GM23338 (cell line): Measurements from ENCODE around the gene ARL4A. TPM values are rescaled to one million over a fixed set of nuclear protein-coding genes. Genes with fewer than 3 reads are reported as not detected.

Experiments used
- ATAC-seq: fragments of 200-7000 bp; cut with Tn5 transposase; 3 replicates; pipeline ENCODE4 v1.9.1; 2020
- DNase-seq: peaks from one replicate; pipeline ENCODE4 v3.0.0-alpha.2; 2015; ENCODE audit warnings: low spot score
- H2AFZ ChIP-seq: fragments of 200-600 bp; sonication (generic); 2 replicates; pipeline ENCODE4 v1.8.0; 2016; ENCODE audit warnings: antibody characterized with exemption, mild to moderate bottlenecking, moderate library complexity
- H3F3A ChIP-seq: fragments of 200-600 bp; sonication (generic); replicated peaks from 2 replicates; pipeline ENCODE4 v1.8.0; 2017; ENCODE audit warnings: antibody characterized with exemption, mixed run types, low read depth
- H3K27ac ChIP-seq: fragments of 200-600 bp; sonication (generic); 2 replicates; pipeline ENCODE4 v1.6.1; 2016; ENCODE audit warnings: low read depth
- H3K27me3 ChIP-seq: fragments of 200-600 bp; sonication (generic); 2 replicates; pipeline ENCODE4 v1.8.0; 2016; ENCODE audit warnings: mild to moderate bottlenecking, mixed run types, moderate library complexity; ENCODE audit not compliant: insufficient read depth
- H3K36me3 ChIP-seq: fragments of 200-600 bp; sonication (generic); 2 replicates; pipeline ENCODE4 v1.8.0; 2016; ENCODE audit warnings: mild to moderate bottlenecking; ENCODE audit not compliant: insufficient read depth
- H3K4me1 ChIP-seq: fragments of 200-600 bp; sonication (generic); 2 replicates; pipeline ENCODE4 v1.8.0; 2016; ENCODE audit warnings: mild to moderate bottlenecking, moderate library complexity; ENCODE audit not compliant: insufficient read depth
- H3K4me2 ChIP-seq: fragments of 200-600 bp; sonication (generic); 2 replicates; pipeline ENCODE4 v1.7.1; 2017; ENCODE audit warnings: mixed run types
- H3K4me3 ChIP-seq: fragments of 200-600 bp; sonication (generic); 2 replicates; pipeline ENCODE4 v1.6.1; 2016; ENCODE audit warnings: mixed run types
- H3K79me2 ChIP-seq: fragments of 200-600 bp; sonication (generic); replicated peaks from 2 replicates; pipeline ENCODE4 v1.8.0; 2017; ENCODE audit warnings: mild to moderate bottlenecking; ENCODE audit not compliant: insufficient read depth
- H3K9me2 ChIP-seq: fragments of 200-600 bp; sonication (generic); 2 replicates; pipeline ENCODE4 v1.8.0; 2017; ENCODE audit not compliant: insufficient read depth
- H4K20me1 ChIP-seq: fragments of 200-600 bp; sonication (generic); replicated peaks from 2 replicates; pipeline ENCODE4 v1.8.0; 2017; ENCODE audit warnings: mild to moderate bottlenecking; ENCODE audit not compliant: insufficient read depth
- H3K27ac Mint-ChIP-seq: 2 replicates; pipeline ENCODE4 v1.8.0; 2020; ENCODE audit warnings: inconsistent platforms, mild to moderate bottlenecking, moderate library complexity, mixed read lengths
- H3K27me3 Mint-ChIP-seq: 3 replicates; pipeline ENCODE4 v1.8.0; 2022; ENCODE audit warnings: low read depth, mild to moderate bottlenecking, moderate library complexity, mixed read lengths, inconsistent platforms; ENCODE audit not compliant: insufficient read depth, poor library complexity
- H3K36me3 Mint-ChIP-seq: 3 replicates; pipeline ENCODE4 v1.8.0; 2021; ENCODE audit warnings: low read depth, mild to moderate bottlenecking, inconsistent platforms, moderate library complexity, mixed read lengths
- H3K4me1 Mint-ChIP-seq: 3 replicates; pipeline ENCODE4 v1.8.0; 2020; ENCODE audit warnings: mild to moderate bottlenecking, inconsistent platforms, mixed read lengths
- H3K4me3 Mint-ChIP-seq: 3 replicates; pipeline ENCODE4 v1.8.0; 2021; ENCODE audit warnings: moderate library complexity, mild to moderate bottlenecking, inconsistent platforms, mixed read lengths
- H3K9me3 Mint-ChIP-seq: 3 replicates; pipeline ENCODE4 v1.8.0; 2020; ENCODE audit warnings: moderate library complexity, mild to moderate bottlenecking, inconsistent platforms, mixed read lengths
- CREB1 ChIP-seq: fragments of 250-450 bp; sonication (Bioruptor Pico); IDR thresholded peaks from 2 replicates; pipeline ENCODE4 v1.5.0; 2020; ENCODE audit warnings: low read depth, mild to moderate bottlenecking, moderate library complexity
- EZH2 ChIP-seq: fragments of 200-600 bp; sonication (generic); IDR thresholded peaks from one replicate; pipeline ENCODE4 v1.8.0; 2017; ENCODE audit warnings: antibody characterized with exemption, mild to moderate bottlenecking, low read depth; ENCODE audit not compliant: unreplicated experiment
- EZH2phosphoT487 ChIP-seq: fragments of 200-600 bp; sonication (generic); IDR thresholded peaks from one replicate; pipeline ENCODE4 v1.8.1; 2018; ENCODE audit warnings: antibody characterized with exemption; ENCODE audit not compliant: unreplicated experiment
- JUNB ChIP-seq: IDR thresholded peaks from one replicate; pipeline ENCODE4 v1.6.1; 2016; ENCODE audit warnings: antibody characterized with exemption; ENCODE audit not compliant: unreplicated experiment
- NANOG ChIP-seq: IDR thresholded peaks from 2 replicates; pipeline ENCODE4 v1.6.1; 2016; ENCODE audit warnings: antibody characterized with exemption, borderline replicate concordance
- POLR2AphosphoS5 ChIP-seq: IDR thresholded peaks from 2 replicates; pipeline ENCODE4 v1.6.1; 2016; ENCODE audit warnings: antibody characterized with exemption, low read depth
- STAT1 ChIP-seq: IDR thresholded peaks from one replicate; pipeline ENCODE4 v1.6.1; 2016; ENCODE audit warnings: antibody characterized with exemption; ENCODE audit not compliant: unreplicated experiment
- ZNF114 ChIP-seq: fragments of 250-450 bp; sonication (Bioruptor Pico); IDR thresholded peaks from 2 replicates; pipeline ENCODE4 v1.5.0; 2020; ENCODE audit warnings: mild to moderate bottlenecking, moderate library complexity
- ZNF331 ChIP-seq: fragments of 250-450 bp; sonication (Bioruptor Pico); IDR thresholded peaks from 2 replicates; pipeline ENCODE4 v1.5.0; 2020; ENCODE audit warnings: low read depth, mild to moderate bottlenecking, moderate library complexity
- polyA plus RNA-seq: library from polyadenylated mRNA; unstranded; fragments of >200 nt; fragmentation: Nextera tagmentation; extraction: Ambion mirVana; gene quantifications from 2 replicates; pipeline ENCODE4 v1.2.1, GENCODE V29; 2016
- total RNA-seq: library from RNA; depleted of rRNA; stranded (reverse); fragments of >200 nt; shearing (Covaris generic); gene quantifications from 2 replicates; pipeline ENCODE4 v1.2.3, GENCODE V29; 2014
- TF ChIP-seq, protein P1 (sequence below): IDR thresholded peaks from 2 replicates; pipeline ENCODE4 v1.6.1; 2016; ENCODE audit warnings: antibody characterized with exemption
- TF ChIP-seq, protein P2 (sequence below), 2 experiments: fragments of 200-600 bp in 1 of 2; sonication (generic) in 1 of 2; conservative IDR thresholded peaks; 2 replicates each; pipeline versions ENCODE4 v1.5.1 to v1.6.1; 2016 to 2017; ENCODE audit warnings: antibody characterized with exemption in 2 of 2, low read depth in 2 of 2, mild to moderate bottlenecking in 2 of 2, moderate library complexity in 1 of 2
- TF ChIP-seq, protein P3 (sequence below): IDR thresholded peaks from one replicate; pipeline ENCODE4 v1.6.1; 2018; ENCODE audit warnings: antibody characterized with exemption; ENCODE audit not compliant: unreplicated experiment
- TF ChIP-seq, protein P4 (sequence below): fragments of 250-450 bp; sonication (Bioruptor Pico); IDR thresholded peaks from 2 replicates; pipeline ENCODE4 v1.5.0; 2020; ENCODE audit warnings: mild to moderate bottlenecking, moderate library complexity

Gene ARL4A
- total and polyA plus RNA-seq, 2 experiments from 2014 or later = 48.9 to 82.5 TPM

DNA sequence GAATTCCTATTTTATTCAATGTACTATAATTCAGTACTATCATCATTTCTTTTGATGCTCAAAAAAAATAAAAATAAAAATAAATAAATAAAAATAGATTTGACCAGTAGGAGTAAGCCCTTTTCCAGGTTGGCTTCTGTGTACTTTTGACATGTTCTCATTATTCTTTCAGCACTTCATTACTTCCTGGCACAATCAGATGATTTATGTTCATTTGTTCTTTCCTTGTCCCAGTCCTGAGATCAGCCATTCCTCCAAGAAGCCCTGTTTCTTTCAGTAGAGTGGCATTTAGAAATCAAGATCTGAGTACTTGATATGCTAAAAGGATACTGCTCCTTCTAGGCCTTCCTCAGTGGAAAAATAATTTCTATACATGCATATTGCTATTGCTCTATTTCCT lies 20.9 kb downstream of the ARL4A start:
- TF ChIP-seq ZNF331 (CRISPR knock-in tag) = no peak
- no peak for TF ChIP-seq EZH2phosphoT487
- TF ChIP-seq STAT1 = no peak
- TF ChIP-seq, protein P1, sequence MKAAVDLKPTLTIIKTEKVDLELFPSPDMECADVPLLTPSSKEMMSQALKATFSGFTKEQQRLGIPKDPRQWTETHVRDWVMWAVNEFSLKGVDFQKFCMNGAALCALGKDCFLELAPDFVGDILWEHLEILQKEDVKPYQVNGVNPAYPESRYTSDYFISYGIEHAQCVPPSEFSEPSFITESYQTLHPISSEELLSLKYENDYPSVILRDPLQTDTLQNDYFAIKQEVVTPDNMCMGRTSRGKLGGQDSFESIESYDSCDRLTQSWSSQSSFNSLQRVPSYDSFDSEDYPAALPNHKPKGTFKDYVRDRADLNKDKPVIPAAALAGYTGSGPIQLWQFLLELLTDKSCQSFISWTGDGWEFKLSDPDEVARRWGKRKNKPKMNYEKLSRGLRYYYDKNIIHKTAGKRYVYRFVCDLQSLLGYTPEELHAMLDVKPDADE = no peak
- TF ChIP-seq, protein P2, sequence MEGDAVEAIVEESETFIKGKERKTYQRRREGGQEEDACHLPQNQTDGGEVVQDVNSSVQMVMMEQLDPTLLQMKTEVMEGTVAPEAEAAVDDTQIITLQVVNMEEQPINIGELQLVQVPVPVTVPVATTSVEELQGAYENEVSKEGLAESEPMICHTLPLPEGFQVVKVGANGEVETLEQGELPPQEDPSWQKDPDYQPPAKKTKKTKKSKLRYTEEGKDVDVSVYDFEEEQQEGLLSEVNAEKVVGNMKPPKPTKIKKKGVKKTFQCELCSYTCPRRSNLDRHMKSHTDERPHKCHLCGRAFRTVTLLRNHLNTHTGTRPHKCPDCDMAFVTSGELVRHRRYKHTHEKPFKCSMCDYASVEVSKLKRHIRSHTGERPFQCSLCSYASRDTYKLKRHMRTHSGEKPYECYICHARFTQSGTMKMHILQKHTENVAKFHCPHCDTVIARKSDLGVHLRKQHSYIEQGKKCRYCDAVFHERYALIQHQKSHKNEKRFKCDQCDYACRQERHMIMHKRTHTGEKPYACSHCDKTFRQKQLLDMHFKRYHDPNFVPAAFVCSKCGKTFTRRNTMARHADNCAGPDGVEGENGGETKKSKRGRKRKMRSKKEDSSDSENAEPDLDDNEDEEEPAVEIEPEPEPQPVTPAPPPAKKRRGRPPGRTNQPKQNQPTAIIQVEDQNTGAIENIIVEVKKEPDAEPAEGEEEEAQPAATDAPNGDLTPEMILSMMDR (conservative IDR thresholded peaks at IDR 0.05; ENCODE audit: low read depth in 2 of 2) = no peak
- TF ChIP-seq JUNB = no peak
- no peak for TF ChIP-seq POLR2AphosphoS5
- no peak for TF ChIP-seq NANOG
- TF ChIP-seq CREB1 (CRISPR knock-in tag) = no peak
- TF ChIP-seq, protein P3, sequence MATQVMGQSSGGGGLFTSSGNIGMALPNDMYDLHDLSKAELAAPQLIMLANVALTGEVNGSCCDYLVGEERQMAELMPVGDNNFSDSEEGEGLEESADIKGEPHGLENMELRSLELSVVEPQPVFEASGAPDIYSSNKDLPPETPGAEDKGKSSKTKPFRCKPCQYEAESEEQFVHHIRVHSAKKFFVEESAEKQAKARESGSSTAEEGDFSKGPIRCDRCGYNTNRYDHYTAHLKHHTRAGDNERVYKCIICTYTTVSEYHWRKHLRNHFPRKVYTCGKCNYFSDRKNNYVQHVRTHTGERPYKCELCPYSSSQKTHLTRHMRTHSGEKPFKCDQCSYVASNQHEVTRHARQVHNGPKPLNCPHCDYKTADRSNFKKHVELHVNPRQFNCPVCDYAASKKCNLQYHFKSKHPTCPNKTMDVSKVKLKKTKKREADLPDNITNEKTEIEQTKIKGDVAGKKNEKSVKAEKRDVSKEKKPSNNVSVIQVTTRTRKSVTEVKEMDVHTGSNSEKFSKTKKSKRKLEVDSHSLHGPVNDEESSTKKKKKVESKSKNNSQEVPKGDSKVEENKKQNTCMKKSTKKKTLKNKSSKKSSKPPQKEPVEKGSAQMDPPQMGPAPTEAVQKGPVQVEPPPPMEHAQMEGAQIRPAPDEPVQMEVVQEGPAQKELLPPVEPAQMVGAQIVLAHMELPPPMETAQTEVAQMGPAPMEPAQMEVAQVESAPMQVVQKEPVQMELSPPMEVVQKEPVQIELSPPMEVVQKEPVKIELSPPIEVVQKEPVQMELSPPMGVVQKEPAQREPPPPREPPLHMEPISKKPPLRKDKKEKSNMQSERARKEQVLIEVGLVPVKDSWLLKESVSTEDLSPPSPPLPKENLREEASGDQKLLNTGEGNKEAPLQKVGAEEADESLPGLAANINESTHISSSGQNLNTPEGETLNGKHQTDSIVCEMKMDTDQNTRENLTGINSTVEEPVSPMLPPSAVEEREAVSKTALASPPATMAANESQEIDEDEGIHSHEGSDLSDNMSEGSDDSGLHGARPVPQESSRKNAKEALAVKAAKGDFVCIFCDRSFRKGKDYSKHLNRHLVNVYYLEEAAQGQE = no peak
- TF ChIP-seq EZH2 = no peak
- TF ChIP-seq, protein P4, sequence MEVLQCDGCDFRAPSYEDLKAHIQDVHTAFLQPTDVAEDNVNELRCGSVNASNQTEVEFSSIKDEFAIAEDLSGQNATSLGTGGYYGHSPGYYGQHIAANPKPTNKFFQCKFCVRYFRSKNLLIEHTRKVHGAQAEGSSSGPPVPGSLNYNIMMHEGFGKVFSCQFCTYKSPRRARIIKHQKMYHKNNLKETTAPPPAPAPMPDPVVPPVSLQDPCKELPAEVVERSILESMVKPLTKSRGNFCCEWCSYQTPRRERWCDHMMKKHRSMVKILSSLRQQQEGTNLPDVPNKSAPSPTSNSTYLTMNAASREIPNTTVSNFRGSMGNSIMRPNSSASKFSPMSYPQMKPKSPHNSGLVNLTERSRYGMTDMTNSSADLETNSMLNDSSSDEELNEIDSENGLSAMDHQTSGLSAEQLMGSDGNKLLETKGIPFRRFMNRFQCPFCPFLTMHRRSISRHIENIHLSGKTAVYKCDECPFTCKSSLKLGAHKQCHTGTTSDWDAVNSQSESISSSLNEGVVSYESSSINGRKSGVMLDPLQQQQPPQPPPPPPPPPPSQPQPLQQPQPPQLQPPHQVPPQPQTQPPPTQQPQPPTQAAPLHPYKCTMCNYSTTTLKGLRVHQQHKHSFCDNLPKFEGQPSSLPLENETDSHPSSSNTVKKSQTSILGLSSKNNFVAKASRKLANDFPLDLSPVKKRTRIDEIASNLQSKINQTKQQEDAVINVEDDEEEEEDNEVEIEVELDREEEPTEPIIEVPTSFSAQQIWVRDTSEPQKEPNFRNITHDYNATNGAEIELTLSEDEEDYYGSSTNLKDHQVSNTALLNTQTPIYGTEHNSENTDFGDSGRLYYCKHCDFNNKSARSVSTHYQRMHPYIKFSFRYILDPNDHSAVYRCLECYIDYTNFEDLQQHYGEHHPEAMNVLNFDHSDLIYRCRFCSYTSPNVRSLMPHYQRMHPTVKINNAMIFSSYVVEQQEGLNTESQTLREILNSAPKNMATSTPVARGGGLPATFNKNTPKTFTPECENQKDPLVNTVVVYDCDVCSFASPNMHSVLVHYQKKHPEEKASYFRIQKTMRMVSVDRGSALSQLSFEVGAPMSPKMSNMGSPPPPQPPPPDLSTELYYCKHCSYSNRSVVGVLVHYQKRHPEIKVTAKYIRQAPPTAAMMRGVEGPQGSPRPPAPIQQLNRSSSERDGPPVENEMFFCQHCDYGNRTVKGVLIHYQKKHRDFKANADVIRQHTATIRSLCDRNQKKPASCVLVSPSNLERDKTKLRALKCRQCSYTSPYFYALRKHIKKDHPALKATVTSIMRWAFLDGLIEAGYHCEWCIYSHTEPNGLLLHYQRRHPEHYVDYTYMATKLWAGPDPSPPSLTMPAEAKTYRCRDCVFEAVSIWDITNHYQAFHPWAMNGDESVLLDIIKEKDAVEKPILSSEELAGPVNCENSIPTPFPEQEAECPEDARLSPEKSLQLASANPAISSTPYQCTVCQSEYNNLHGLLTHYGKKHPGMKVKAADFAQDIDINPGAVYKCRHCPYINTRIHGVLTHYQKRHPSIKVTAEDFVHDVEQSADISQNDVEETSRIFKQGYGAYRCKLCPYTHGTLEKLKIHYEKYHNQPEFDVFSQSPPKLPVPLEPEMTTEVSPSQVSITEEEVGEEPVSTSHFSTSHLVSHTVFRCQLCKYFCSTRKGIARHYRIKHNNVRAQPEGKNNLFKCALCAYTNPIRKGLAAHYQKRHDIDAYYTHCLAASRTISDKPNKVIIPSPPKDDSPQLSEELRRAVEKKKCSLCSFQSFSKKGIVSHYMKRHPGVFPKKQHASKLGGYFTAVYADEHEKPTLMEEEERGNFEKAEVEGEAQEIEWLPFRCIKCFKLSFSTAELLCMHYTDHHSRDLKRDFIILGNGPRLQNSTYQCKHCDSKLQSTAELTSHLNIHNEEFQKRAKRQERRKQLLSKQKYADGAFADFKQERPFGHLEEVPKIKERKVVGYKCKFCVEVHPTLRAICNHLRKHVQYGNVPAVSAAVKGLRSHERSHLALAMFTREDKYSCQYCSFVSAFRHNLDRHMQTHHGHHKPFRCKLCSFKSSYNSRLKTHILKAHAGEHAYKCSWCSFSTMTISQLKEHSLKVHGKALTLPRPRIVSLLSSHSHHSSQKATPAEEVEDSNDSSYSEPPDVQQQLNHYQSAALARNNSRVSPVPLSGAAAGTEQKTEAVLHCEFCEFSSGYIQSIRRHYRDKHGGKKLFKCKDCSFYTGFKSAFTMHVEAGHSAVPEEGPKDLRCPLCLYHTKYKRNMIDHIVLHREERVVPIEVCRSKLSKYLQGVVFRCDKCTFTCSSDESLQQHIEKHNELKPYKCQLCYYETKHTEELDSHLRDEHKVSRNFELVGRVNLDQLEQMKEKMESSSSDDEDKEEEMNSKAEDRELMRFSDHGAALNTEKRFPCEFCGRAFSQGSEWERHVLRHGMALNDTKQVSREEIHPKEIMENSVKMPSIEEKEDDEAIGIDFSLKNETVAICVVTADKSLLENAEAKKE = no peak
- TF ChIP-seq ZNF114 (CRISPR knock-in tag) = no peak

More for the DNA sequence above, 20.9 kb downstream of the ARL4A start:
- H3K4me3 Mint-ChIP-seq = no peak overlapping the region
- Histone ChIP-seq H3F3A (no peaks in the 10 kb centered on the region), H3K36me3 (no peaks in the 10 kb centered on the region), H2AFZ (no peak overlapping the region), H3K27me3 (no peaks in the 10 kb centered on the region), H3K4me3 (no peak overlapping the region), H3K9me2 (no peaks in the 10 kb centered on the region), H4K20me1 (no peaks in the 10 kb centered on the region), H3K4me2 (no peak overlapping the region), H3K79me2 (no peaks in the 10 kb centered on the region), H3K27ac (no peak overlapping the region), H3K4me1 (peaks cover 16% of the 10 kb centered on the region)
- no peaks in the 10 kb centered on the region for H3K27me3 Mint-ChIP-seq
- no peaks in the 10 kb centered on the region for H3K36me3 Mint-ChIP-seq
- H3K27ac Mint-ChIP-seq = no peak overlapping the region
- H3K4me1 Mint-ChIP-seq = peaks cover 15% of the 10 kb centered on the region
- no peak for DNase-seq
- ATAC-seq = no peak
- no peaks in the 10 kb centered on the region for H3K9me3 Mint-ChIP-seq
